GM23338 (cell line): ENCODE data around the gene KDM6A.

Experiments used
- CREB1 ChIP-seq: fragments of 250-450 bp; sonication (Bioruptor Pico); IDR thresholded peaks from 2 replicates; pipeline ENCODE4 v1.5.0; 2020; ENCODE audit warnings: low read depth, mild to moderate bottlenecking, moderate library complexity
- CTCF ChIP-seq, 2 experiments: fragments of 200-600 bp in 1 of 2; sonication (generic) in 1 of 2; conservative IDR thresholded peaks; 2 replicates each; pipeline versions ENCODE4 v1.5.1 to v1.6.1; 2016 to 2017; ENCODE audit warnings: antibody characterized with exemption in 2 of 2, low read depth in 2 of 2, mild to moderate bottlenecking in 2 of 2, moderate library complexity in 1 of 2
- EZH2 ChIP-seq: fragments of 200-600 bp; sonication (generic); IDR thresholded peaks from one replicate; pipeline ENCODE4 v1.8.0; 2017; ENCODE audit warnings: antibody characterized with exemption, mild to moderate bottlenecking, low read depth; ENCODE audit not compliant: unreplicated experiment
- EZH2phosphoT487 ChIP-seq: fragments of 200-600 bp; sonication (generic); IDR thresholded peaks from one replicate; pipeline ENCODE4 v1.8.1; 2018; ENCODE audit warnings: antibody characterized with exemption; ENCODE audit not compliant: unreplicated experiment
- POLR2AphosphoS5 ChIP-seq: IDR thresholded peaks from 2 replicates; pipeline ENCODE4 v1.6.1; 2016; ENCODE audit warnings: antibody characterized with exemption, low read depth
- REST ChIP-seq: IDR thresholded peaks from one replicate; pipeline ENCODE4 v1.6.1; 2018; ENCODE audit warnings: antibody characterized with exemption; ENCODE audit not compliant: unreplicated experiment
- ZNF114 ChIP-seq: fragments of 250-450 bp; sonication (Bioruptor Pico); IDR thresholded peaks from 2 replicates; pipeline ENCODE4 v1.5.0; 2020; ENCODE audit warnings: mild to moderate bottlenecking, moderate library complexity

GRCh38 chrX:44935172-44935571 is 62.2 kb downstream of the KDM6A start:
- no peak for TF ChIP-seq CTCF (conservative IDR thresholded peaks at IDR 0.05; ENCODE audit: low read depth in 2 of 2)
- TF ChIP-seq REST = no peak
- no peak for TF ChIP-seq EZH2phosphoT487
- no peak for TF ChIP-seq POLR2AphosphoS5
- no peak for TF ChIP-seq CREB1
- TF ChIP-seq ZNF114 = no peak
- TF ChIP-seq EZH2 = no peak
